Measurements from ENCODE around the gene TTC27.

Gene TTC27

DNA sequence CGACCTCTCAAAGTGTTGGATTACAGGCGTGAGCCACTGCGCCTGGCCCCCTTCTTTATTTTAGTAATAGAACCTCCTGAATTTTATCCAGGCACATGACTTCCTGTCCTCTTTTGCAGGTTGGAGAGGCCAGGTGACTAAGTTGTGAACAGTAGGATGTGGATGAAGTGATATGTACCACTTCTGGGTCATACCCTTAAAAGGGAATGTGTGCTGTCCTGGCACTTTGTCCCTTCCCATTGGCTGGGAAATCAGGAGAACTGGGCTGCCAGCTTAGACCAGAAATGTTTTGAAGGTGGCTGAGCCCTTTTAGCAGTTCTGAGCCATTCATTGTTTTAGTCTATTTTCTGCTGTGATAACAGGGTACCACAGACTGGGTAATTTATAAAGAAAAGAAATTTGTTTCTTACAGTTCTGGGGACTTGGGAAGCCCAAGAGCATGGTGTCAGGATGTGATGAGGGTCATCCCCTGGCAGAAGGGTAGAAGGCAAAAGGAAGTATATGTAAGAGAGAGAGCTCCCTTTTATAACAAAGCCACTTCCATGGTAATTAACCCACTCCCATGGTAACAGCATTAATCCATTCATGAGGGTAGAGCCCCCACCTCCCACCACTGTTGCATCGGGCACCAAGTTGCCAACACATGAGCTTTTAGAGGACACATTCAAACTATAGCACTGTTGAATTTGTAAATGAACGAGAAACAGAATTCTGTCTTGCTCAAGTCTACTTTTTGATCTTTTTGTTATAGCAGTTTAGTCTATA, 79.1 kb downstream of the TTC27 start:
- TF ChIP-seq, protein P1, sequence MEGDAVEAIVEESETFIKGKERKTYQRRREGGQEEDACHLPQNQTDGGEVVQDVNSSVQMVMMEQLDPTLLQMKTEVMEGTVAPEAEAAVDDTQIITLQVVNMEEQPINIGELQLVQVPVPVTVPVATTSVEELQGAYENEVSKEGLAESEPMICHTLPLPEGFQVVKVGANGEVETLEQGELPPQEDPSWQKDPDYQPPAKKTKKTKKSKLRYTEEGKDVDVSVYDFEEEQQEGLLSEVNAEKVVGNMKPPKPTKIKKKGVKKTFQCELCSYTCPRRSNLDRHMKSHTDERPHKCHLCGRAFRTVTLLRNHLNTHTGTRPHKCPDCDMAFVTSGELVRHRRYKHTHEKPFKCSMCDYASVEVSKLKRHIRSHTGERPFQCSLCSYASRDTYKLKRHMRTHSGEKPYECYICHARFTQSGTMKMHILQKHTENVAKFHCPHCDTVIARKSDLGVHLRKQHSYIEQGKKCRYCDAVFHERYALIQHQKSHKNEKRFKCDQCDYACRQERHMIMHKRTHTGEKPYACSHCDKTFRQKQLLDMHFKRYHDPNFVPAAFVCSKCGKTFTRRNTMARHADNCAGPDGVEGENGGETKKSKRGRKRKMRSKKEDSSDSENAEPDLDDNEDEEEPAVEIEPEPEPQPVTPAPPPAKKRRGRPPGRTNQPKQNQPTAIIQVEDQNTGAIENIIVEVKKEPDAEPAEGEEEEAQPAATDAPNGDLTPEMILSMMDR (IDR thresholded peaks at IDR 0.05; ENCODE audit: low read depth, low read length, missing control alignments): no peak
- Histone ChIP-seq H3K27me3 (replicated peaks) (no peaks in the 10 kb centered on the region), H3K4me3 (ENCODE audit: low read depth, low read length) (no peak overlapping the region), H3K27ac (no peak overlapping the region), H3K36me3 (replicated peaks) (no peaks in the 10 kb centered on the region)
- in situ Hi-C loops (cut with HindIII; ENCODE audit: low pct_ligation_motif_present, low sequenced_read_pairs): no loop called here
- no peak for DNase-seq

DNA sequence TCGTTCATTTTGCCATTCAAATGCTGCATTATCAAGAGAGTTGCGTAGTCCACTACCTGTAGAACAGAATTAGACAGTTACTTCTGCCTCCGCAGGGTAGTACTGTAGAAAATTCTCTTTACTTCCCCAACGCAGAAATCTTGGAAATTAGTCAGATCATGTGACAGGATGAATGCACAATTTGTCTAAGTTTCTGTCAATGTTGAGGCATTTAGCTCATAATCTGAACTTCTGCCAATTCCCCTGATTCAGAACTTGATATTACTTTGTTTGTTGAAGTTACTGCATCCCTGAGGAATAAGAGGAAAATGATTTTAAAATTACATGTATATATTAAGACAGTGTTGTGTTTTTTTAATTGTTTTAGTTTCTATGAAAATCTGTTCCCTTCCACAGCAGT, 83.4 kb downstream of the TTC27 start:
- Histone ChIP-seq H3K4me3 (ENCODE audit: low read depth, low read length) (no peak overlapping the region), H3K27me3 (replicated peaks) (no peaks in the 10 kb centered on the region), H3K36me3 (replicated peaks) (no peaks in the 10 kb centered on the region), H3K27ac (no peak overlapping the region)
- peak; percentile 72 for DNase-seq
- in situ Hi-C loops (cut with HindIII; ENCODE audit: low pct_ligation_motif_present, low sequenced_read_pairs): no loop called here
- TF ChIP-seq, protein P1 (IDR thresholded peaks at IDR 0.05; ENCODE audit: low read depth, low read length, missing control alignments): no peak

DNA sequence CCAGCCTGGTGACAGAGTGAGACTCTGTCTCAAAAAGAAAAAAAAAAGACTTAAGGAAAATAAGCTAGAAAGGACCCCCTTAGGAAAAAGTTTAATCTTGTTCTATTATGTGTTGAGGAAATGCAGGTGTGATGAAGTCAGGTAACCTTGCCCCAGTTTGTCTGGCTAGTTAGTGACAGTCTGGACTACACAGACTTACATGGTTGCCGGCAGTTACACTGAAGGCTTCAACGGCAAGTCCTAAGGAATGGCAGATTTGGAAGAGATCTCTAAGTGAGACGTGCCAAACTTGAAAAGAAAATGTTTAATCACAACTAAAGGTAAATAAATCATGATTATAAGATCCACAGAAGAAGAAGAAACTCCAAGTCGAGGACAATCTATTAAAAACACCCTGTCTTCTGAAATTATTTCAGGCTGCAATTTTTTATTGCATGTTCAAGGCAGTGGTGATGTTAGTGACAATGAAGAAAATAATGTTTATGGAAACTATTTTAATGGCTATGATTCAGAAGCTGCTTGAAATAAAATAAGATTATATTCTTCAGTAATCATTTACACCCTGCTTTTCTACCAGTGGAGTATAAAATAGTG, 84.2 kb downstream of the TTC27 start:
- TF ChIP-seq, protein P1 (IDR thresholded peaks at IDR 0.05; ENCODE audit: low read depth, low read length, missing control alignments): no peak
- Histone ChIP-seq H3K36me3 (replicated peaks) (no peaks in the 10 kb centered on the region), H3K4me3 (ENCODE audit: low read depth, low read length) (no peak overlapping the region), H3K27me3 (replicated peaks) (no peaks in the 10 kb centered on the region), H3K27ac (no peak overlapping the region)
- in situ Hi-C loops (cut with HindIII; ENCODE audit: low pct_ligation_motif_present, low sequenced_read_pairs): no loop called here
- DNase-seq: no peak

DNA sequence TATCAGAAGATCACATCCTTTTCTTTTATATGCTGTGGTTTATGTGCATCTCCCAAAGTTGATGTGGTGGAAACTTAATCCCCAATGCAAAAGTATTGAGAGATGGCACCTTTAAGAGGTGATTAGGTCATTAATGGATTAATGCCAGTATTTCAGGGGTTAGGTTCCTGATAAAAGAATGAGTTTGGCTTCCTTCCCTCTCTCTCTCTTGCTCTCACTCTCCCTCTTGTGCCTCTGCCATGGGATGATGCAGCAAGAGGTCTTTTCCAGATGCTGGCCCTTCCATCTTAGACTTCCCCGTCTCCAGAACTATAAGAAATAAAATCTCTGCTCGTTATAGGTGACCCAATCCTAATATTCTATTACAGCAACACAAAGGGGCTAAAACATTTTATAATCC, 85.0 kb downstream of the TTC27 start:
- H3K4me3 ChIP-seq (ENCODE audit: low read depth, low read length): no peak overlapping the region
- TF ChIP-seq, protein P1 (IDR thresholded peaks at IDR 0.05; ENCODE audit: low read depth, low read length, missing control alignments): no peak
- in situ Hi-C loops (cut with HindIII; ENCODE audit: low pct_ligation_motif_present, low sequenced_read_pairs): no loop called here
- H3K27me3 ChIP-seq (replicated peaks): no peaks in the 10 kb centered on the region
- no peaks in the 10 kb centered on the region for H3K36me3 ChIP-seq (replicated peaks)
- no peak overlapping the region for H3K27ac ChIP-seq
- DNase-seq: no peak

DNA sequence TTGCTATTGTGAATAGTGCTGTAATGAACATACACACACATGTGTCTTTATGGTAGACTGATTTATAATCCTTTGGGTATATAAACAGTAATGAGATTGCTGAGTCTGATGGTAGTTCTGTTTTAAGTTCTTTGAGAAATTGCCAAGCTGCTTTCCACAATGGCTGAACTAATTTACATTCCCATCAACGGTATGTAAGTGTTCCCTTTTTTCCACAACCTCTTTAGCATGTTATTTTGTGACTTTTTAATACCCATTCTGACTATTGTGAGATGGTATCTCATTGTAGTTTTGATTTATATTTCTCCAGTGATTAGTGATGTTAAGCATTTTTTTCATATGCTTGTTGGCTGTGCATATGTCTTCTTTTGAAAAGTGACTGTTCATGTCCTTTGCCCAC, 86.7 kb downstream of the TTC27 start:
- no peak overlapping the region for H3K4me3 ChIP-seq (ENCODE audit: low read depth, low read length)
- TF ChIP-seq, protein P1 (IDR thresholded peaks at IDR 0.05; ENCODE audit: low read depth, low read length, missing control alignments): no peak
- H3K27ac ChIP-seq: no peak overlapping the region
- in situ Hi-C loops (cut with HindIII; ENCODE audit: low pct_ligation_motif_present, low sequenced_read_pairs): no loop called here
- no peaks in the 10 kb centered on the region for H3K27me3 ChIP-seq (replicated peaks)
- H3K36me3 ChIP-seq (replicated peaks): no peaks in the 10 kb centered on the region
- DNase-seq: no peak

All from brain microvascular endothelial cell (primary cell).